ENCODE results near the gene MROH7. TPM values are rescaled to one million over a fixed set of nuclear protein-coding genes. Genes with fewer than 3 reads are reported as not detected.

The MROH7 gene
- polyA plus RNA-seq, 4 donors = 1.9 to 13.4 (median 5.0) TPM

Other genes with a start within 250 kb of the MROH7 start
- 100 to 1,000 TPM; 117 to 130 (median 126) TPM for gene SSBP3, start 235.4 kb upstream of the MROH7 start, polyA plus RNA-seq (ENCODE audit: insufficient read length in 4 of 4)
- gene ACOT11, start 93.6 kb upstream of the MROH7 start, polyA plus RNA-seq (ENCODE audit: insufficient read length in 4 of 4) = 10 to 100 TPM in 2 of 4 donors, 1 to 10 TPM in 2; 2.9 to 14.4 (median 10.8) TPM
- gene FAM151A, start 18.3 kb upstream of the MROH7 start, polyA plus RNA-seq (ENCODE audit: insufficient read length in 4 of 4) = 10 to 100 TPM in 3 of 4 donors, under 1 TPM in 1; 0.91 to 35.5 (median 21.3) TPM
- 10 to 100 TPM; 27.6 to 38.7 (median 36.9) TPM for gene TTC4, start 74.1 kb downstream of the MROH7 start, polyA plus RNA-seq (ENCODE audit: insufficient read length in 4 of 4)
- gene PARS2, start 122.7 kb downstream of the MROH7 start, polyA plus RNA-seq (ENCODE audit: insufficient read length in 4 of 4) = 10 to 100 TPM in 1 of 4 donors, 1 to 10 TPM in 3; 4.6 to 10.9 (median 9.5) TPM
- gene TTC22, start 159.5 kb downstream of the MROH7 start, polyA plus RNA-seq (ENCODE audit: insufficient read length in 4 of 4) = 1 to 10 TPM in 3 of 4 donors, under 1 TPM in 1; 0.49 to 8.6 (median 5.0) TPM
- 10 to 100 TPM; 33.2 to 88.0 (median 70.4) TPM for gene DHCR24, start 245.4 kb downstream of the MROH7 start, polyA plus RNA-seq (ENCODE audit: insufficient read length in 4 of 4)